NCI-H2227 treated with DMSO at 0.1 percent for 48 hours (cell line): Measurements from ENCODE around the gene UBE2E2.

Source experiments
- DNase-seq: peaks from one replicate; lab custom pipeline; 2025; lab: John Stamatoyannopoulos, UW

UBE2E2 gene

DNA sequence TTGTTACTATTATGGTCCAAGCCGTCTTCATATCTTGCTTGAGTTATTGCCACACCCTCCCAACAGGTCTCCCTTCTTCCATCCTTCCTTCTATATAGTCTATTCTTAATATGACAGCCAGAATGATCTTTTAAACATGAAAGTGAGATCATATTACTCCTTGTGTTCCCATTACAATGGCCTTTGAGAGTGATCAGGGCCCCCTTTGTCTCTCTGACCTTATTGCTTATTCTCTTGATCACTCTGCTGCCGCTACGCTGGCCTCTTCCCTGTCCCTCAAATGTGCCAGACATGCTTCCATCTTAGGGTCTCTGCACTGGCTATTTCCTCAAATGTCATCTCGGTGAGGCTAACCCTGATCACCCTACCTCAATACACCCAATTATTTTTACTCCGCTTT, 38.1 kb downstream of the UBE2E2 start:
- no peak for DNase-seq

DNA sequence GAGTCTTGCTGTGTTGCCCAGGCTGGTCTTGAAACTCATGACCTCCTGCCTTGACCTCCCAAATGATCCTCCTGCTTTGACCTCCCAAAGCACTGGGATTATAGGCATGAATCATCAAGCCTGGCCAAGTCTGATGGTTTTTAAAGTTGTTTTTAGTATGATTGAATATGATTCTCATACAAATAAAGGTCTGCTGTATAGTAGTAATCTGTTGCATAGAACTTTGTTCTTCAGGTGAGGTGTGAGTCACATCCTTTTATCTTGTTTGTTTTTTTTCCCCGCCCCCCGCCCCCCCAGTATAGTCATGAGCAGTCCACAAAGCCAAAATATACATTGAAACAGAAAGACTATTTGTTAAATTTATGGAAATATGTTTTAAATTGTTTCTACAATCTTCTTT, 39.0 kb downstream of the UBE2E2 start:
- no peak for DNase-seq

DNA sequence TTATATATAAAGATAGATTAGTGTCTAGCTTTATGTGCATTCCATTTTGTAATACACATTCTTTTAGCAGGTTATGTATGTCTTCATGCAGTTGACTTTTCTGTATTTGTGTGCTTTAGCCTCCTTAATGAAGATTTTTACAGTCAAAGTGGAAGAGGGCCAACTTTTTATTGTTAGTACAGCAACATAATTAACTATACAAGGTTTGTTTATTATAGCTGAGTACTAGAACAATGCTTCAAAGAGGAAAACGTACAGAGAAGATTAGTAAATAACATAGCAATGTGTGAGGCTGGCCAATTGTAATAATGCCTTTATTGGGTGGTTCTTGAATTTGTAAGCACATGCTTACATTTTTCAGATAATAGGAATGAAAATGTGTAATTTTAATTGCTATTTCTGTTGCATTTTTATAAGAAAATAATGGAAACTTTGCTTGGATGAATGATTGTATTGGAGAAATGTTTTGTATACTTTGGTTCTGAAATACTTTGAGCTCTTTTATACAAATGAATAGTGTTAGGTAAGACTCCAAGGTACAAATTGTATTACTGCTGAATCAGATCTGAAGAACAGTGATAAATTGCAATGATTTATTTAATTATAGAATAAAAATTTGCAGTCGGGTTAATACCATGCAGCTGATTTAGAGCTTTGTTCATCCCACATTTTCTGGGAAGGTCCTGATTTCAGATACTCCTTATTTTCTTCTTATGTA, 41.4 kb downstream of the UBE2E2 start:
- DNase-seq = no peak

DNA sequence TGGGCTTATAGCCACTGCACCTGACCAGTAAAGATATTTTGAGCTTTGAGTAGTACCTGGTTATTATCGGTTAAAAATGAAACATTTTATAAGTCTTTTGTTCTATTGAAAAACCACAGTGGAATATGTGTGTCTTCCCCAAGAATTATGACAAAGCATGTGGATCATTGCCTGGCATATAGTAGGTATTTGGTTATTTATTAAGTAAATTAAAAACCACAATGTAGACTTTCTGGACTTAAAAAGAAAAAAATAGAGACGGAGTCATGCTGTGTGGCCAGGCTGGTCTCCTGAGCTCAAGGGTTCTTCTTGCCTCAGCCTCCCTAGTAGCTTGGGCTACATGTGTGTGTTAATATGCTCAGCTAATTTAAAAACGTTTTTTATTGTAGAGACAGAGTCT, 43.5 kb downstream of the UBE2E2 start:
- DNase-seq = no peak

DNA sequence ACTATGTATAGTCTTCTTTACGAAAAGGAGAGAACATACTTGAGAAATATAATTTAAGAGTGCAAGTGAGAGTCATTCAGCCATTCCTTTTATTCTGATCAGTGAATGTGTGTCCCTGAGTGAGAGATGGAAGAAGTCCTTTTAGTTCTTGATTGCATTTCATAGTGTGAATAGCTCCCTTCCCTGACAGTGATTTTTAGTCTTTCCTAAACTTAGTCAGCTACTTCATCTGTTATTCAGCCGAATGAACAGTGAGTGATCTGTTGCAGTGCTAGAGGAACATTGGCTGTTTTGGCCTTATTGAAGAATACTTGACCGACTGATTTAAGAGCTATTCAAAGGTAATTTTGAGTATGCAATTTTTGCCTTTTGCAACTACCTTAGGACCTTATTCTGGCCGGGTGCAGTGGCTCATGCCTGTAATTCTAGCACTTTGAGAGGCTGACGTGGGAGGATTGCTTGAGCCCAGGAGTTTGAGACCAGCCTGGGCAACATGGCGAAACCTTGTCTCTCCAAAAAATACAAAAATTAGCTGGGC, 45.5 kb downstream of the UBE2E2 start:
- no peak for DNase-seq

DNA sequence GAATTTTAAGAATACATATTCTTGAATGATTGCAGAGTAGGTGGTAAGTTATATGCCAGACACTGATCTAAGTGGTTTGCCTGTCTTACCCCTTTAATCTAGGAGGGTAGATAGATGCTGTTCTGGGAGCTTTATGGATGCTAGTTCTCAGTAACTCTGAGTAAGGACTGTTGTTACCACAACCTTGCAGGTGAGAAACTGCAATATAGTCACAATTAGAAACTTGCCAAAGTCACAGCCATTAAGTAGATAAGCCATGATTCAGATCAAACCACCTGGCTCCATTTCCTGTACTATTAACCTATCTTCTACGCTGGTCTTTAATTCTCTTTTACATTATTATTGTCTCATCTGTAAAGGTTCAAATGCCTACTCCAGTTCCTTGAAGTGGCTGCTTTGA, 46.8 kb downstream of the UBE2E2 start:
- DNase-seq = no peak

DNA sequence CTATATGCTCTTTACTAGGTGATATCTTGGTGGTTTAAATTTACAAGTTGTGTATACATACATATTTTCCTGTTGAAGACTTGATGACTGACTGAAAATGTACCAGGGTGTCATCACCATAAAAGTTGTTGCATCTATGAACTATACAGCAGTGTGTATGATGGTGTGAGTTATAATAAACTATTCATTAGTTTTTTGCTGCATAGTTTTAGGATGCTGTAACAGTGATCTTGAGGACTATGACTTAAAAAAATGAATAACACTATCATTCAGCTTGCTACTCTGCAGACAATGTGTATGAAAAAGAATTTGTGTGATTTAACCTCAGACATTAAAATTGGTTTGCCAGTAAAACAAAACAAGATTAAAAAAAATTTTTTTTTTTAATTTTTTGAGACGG, 49.0 kb downstream of the UBE2E2 start:
- no peak for DNase-seq

DNA sequence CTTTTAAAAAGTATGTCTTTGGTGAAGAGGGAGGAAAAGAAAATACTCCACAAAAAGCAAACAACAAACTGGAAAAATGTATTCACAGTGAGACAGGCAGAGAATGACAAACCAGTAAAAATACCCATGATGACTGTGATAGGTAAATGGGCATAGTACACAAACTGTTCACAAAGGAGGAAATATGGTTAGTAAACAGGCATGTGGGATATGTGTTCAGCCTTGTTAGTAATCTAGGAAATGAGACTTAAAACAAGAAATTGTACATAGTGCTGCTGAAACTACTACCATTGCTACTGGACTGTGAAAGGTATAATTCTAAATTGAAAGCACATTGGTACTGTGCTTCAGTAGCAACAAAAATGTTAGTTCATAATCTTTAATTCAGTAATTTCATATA, 50.1 kb downstream of the UBE2E2 start:
- DNase-seq = no peak

DNA sequence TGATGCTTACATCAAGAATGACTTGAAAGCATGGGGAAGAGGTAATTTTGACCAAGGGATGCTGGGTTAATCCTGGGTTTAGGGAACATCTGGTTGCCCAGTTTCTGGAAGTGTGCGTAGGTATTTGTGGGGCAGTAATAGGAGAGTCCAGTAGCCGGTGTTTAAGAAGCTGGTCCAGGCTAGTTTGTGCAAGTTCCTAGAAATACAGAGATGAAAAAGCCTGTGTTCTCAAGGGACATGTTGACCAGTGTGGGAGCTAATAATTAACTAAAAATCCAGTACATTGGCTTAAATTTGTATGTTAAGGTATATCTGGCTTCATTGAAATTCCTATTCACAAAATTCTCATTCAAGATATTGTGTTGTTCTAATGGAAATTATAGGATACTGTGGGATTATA, 51.2 kb downstream of the UBE2E2 start:
- DNase-seq = no peak

DNA sequence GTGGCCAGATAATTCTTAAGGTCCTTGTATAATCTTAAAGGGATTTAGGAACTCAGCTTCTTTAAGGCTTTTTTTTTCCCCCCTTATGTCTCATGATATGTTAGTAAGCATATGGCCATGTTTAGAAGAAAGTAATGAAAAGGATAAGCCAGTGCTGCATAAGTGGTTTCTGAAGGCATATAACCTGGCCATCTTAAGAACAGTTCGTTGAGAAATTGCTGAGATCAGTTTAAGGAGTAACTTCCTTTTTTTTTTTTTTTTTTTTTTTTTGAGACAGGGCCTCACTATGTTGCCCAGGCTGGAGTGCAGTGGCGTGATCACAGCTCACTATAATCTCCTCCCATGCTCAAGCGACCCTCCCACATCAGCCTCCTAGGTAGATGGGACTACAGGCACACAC, 51.7 kb downstream of the UBE2E2 start:
- no peak for DNase-seq

DNA sequence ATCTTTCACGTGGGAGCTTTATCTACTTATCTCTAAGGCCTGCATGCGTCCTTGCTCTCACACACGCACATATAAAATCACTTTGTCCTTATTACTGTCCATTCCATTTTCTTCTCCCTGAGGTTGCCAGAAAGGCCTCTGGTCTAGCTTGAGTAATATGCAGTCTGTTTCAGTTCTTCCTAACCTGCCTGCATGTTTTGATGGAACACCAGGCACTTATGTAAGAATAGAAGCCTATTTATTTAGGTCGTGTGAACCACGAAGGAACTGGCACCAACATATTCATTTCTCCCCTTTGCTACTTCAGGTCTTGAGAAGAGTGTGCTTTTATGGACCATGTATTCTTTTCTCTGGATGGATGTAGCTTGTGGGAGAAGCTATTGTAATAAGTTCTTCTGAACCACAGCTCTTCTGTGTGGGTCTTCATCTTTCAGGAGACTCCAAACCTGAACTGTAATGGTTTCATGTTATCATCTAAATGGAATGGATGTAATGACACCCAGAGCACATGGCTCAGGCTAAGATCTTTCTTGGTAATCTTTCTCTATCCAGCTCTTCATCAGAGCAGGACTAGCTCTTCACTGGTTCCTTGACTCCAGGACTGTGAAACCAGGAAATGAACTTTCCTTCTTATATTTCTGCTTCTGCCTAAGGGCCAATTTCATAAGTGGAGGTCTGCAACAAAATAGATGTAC, 53.8 kb downstream of the UBE2E2 start:
- no peak for DNase-seq

DNA sequence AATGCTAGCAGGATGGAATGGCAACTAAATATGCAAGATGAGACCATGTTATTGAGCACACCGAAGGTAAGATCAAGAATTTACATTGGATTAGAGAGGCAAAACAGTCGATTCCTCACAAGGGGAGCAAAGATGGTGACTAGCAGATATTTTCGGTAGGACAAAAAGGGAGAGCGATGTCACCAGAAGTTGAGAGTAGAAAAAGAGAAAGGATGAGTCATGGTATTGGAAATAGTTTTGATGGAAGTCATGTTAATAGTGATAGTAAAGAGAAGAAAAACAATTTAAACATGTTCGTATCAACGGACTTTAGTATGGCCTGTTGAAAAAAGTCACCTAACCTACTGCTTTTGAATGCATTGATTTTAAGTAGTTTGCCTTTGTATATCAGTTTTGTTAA, 55.0 kb downstream of the UBE2E2 start:
- no peak for DNase-seq

DNA sequence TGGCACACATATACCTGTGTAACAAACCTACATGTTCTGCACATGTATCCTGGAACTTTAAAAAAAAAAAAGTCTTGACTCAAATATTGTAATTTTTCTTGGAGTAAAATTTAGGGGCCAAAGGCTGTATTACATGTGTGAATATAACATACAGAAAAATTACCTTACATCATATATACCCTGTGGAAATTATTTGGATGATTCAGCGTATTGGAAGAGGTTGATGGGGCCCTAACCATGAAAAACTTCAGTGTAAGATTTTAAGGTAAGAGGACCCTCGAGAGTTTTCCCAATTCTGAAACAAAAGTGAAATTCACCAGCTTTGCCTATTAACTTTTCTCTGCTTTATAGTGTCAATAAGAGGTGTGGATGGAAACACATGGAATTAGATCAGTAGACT, 56.4 kb downstream of the UBE2E2 start:
- DNase-seq = no peak

DNA sequence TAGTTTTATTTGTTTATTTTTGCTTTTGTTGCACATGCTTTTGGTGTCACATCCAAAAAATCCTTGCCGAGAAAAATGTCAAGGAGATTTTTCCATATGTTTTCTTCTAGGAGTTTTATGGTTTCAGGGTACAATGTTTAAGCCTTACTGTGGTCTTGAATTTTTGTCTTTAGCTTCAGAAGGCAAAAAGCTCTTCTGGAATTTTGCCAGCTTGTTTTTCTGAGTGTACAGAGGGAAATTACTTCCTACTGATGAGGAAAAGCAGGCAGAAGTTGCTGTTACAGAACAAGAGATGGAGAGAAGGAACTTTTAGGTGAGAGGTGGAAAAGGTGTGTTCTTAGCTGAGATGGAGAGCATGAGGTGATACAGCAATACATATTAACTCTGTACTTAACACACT, 59.6 kb downstream of the UBE2E2 start:
- DNase-seq = no peak

DNA sequence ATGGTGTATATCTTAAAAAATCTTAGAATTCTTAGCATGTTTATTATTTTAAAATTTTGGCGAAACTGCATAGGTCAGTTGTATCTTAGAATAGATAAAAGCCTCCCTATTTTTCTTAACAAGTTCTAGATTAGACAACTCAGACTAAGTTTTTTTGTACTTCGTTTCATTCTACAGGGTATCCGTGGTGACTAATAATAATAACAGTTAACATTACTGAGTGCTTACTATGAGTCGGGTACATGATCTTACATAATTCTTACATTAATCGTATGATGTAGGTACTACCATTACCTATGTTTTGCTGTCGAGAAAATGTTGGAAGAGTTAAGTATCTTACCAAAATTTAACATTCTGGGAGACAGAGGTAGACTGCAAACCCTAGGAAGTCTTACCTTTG, 60.7 kb downstream of the UBE2E2 start:
- DNase-seq = no peak

DNA sequence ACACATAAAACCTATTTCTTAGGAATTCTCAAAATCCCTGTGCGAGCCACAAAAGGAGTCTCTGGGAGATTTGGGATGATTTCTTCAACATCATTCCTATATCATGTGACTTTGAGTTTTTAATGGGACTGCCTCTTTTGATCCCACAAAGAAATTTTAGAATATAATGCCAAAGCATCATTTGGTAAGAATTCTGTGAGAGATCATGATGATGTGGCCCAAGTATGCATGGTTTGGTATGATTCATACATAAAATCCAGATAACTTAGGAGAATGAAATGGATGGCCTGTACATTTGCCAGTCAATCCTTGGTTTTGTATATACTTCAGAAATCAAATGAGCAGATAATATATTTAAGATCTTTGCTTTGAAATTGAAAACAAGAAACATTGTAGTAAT, 61.3 kb downstream of the UBE2E2 start:
- DNase-seq = no peak

DNA sequence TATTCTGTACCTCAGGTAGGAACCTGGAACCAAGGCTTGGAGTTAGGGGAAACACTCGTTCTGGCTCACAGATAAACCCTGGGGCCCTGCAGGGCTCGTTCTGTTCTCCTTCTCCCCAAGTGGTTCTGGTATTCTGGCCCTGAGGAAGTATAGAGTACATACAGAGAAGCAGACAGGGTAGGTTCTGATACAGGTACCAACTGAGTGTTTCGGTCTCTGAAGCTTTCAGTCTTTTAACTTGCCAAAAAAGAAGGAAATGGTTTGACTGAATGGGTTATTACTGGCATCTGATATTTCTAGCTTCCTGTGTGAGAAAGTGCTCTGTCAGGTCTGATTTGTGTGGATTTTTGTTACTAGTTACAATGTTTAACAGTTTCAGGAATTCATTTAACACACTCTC, 67.3 kb downstream of the UBE2E2 start:
- no peak for DNase-seq

DNA sequence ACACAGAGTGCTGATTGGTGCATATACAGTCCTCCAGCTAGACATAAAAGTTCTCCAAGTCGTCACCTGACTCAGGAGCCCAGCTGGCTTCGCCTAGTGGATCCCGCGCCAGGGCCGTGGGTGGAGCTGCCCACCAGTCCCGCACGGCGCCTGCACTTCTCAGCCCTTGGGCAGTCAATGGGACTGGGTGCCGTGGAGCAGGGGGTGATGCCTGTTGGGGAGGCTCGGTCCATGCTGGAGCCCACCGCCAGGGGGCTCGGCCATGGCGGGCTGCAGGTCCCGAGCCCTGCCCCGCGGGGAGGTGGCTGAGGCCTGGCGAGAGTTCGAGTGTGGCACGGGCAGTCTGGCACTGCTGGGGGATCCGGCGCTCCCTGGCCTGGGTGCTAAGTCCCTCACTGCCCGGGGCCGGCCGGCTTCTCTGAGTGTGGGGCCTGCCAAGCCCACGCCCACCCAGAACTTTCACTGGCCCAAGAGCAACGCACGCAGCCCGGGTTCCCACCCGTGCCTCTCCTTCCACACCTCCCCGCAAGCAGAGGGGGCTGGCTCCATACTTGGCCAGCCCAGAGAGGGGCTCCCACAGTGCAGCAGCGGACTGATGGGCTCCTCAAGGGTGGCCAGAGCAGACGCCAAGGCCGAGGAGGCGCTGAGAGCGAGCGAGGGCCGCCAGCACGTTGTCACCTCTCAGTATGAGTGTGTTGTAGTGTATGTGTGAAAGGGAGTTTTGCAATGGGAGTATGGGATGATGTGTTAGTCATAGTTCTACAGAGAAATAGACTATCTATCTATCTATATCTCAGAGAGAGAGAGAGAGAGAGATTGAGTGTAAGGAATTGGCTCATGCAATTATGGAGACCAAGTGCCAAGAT, 69.0 kb downstream of the UBE2E2 start:
- no peak for DNase-seq

DNA sequence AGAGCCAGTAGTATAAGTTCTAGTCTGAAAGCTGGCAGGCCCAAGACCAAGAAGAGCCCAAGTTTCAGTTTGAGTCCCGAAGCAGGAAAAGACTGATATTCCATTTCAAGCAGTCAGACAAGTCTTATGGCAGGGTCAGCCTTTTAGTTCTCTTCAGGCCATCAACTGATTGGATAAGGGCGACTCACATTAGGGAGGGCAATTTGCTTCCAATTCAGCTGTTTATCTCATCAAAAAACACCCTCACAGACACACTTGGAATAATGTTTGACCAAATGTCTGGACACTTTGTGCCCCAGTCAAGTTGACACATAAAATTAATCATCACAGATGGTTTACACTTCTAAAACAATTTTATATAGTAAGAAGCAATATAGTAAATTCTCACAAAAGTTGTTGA, 69.7 kb downstream of the UBE2E2 start:
- no peak for DNase-seq

DNA sequence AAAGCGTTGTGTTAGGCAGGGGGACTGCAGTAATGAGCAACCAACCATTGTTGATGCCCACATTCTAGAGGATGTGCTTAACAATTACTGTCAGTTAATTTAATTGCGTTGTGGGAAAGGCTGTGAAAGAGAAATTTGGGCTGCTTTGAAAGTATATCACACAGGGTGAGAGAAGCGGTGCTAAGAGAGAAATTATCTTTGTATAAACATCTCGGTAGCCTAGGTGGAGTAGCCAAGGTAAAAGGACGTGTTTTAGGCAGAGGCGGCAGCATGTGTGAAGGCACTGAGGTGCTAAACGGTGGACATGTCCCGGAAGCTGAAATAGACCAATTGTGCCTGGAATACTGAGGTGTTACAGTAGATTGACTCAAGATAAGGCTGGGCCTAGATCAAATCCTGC, 71.9 kb downstream of the UBE2E2 start:
- DNase-seq = no peak

DNA sequence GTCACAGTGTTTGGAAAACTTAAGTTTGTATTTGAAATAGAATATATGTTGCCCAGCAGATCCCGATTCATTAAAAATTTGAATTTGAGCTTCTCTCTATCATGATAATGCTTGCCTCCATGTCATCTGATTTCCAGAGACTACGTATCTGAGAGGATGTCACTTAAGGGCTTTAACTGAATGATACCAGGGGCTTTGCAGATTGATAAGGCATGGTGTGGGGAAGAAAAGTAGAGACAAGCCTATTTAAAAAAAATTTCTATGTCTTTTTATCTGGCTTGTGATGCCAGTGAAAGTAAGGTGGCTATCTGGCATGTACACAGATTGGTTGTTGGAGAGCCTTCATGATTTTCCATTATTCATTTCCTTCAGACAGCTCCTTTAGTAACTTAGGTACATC, 72.7 kb downstream of the UBE2E2 start:
- no peak for DNase-seq

DNA sequence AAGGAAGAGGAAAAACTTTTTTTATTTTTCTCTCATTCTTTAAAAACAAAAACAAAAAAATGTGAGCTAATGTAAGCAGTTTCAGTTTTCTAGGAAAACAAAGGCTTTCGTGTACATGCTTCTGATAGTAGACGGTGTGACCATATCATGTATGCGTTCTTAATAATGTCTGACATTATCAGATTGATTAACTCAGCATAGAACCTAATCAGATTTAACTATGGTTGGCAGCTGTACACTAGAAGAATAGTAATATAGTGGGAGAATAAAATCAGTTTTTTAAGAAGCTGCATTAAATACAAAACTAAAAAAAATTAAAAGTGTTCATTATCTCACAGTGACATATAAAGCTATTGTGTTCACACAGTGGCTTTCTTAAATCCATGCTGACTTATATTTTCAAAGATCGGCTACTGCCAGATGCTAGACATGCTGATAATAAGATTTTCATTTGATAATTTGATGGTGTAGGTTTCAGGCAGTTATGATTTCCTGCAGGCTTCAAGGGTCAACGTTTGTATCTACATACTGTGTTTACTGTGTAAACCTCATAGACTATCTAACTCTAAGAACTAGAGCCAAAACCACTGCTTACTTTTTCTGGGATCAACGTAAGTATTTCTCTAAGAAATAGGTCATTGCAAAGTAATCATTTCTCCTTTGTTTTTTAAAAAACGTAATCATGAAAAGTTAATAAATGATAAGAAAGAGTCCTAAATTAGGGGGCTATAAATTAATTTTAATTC, 74.0 kb downstream of the UBE2E2 start:
- DNase-seq = no peak
